GM18526 (cell line): ENCODE measurements around the gene THRA.

Source experiments
- POLR2A ChIP-seq: IDR thresholded peaks from 3 replicates; pipeline ENCODE4 v1.6.1; 2011; ENCODE audit not compliant: insufficient read length; ENCODE audit errors: extremely low read depth

THRA gene

DNA sequence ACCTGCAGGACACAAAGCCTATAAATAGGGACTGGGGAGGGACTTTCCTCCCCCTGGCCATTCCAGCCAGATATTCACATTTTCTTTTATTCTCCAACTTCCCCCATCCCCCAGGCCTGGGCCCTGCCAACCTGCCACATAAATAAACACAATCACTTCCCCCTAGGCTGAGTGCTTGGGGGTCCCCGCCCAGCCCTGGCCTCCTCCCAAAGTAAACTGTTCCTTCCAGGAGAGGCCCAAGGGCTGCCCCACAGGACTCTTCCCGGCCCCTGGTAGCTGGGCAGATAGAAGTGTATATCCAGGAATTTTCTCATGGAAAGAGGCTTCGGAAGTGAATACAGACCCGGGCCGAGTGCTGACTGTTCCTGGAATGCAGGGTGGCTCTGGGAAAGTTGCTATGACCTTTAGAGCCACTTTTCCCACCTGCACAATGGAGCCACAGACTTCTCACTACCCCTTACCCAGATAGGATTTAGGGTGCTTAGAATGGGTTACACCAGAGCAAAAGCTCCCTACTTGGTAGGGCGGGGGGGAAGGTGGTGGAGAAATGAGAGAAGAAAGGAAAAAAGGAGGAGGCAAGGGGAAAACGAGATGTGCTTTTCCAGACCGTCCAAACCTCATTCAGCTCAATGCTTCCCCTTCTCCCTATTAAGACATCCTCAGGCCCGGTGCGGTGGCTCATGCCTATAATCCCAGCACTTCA, 39.0 kb upstream of the THRA start:
- TF ChIP-seq POLR2A: no peak

DNA sequence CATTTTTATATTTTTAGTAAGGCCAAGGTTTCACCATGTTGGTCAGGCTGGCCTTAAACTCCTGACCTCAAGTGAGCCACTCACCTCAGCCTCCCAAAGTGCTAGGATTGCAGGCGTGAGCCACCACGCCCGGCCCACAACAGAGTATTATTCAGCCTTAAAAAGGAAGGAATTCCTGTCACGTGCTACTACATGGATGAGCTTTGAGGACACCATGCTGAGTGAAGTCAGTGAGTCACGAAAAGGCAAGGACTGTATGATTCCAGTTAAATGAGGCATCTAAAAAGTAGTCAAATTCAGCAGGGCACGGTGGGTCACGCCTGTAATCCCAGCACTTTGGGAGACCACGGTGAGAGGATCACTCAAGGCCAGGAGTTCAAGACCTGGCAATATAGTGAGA, 37.9 kb upstream of the THRA start:
- TF ChIP-seq POLR2A: no peak

DNA sequence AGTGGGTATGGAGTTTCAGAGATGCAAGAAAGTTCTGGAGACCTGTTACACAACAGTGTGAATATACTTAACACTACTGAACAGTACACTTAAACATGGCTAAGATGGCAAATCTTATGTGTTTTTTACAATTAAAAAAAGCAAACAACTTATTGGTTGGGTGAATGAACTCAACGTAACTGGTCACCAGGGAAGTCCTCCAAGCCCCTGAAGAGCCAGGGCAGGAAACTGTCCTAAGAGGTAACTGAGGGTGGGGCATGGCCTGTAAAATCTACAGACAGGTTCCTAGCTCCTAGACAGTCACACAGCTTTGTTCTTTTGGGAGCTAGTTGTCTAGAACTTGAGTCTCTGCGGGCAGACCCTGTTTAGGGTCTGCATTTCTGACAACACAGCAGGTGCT, 37.2 kb upstream of the THRA start:
- no peak for TF ChIP-seq POLR2A

GRCh38 chr17:40025991-40026815, 36.6 kb upstream of the THRA start:
- no peak for TF ChIP-seq POLR2A

DNA sequence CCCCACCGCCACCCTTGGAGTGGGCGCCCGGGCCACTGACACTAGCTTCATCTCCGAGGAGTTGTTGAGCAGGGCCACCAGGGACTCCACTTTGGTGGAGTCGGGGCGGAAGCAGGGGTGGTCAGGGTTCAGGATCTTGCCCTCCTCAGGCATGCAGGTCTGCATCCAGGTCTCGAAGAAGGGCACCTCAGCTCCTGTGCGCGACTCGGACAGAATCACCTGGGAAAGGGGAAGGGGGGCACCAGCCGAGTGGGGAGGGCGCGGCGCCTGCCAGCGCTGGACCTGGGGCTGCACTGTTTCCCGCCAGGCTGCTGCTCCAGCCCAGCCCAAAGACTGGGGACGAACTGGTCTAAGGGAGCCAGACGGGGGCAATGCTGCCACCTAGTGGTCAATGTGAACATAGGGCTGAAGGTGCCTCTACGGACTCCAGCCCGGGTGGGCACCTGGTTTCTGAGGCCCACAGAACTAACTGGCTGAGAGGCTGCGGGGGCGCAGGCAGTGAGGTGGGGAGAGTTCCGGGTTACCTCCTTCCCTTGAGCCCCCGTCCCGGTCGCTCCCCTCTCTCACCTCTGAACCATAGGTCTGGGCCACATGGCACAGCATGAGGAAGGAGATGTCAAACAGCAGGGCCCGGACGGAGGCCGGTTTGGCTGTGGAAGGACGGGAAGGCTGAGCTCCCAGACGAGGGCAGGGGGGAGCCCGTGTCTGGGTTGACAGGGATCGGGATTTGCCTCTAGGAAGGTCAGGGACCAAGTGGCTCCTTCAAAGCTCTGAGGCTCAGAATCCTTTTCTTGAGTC, 35.8 kb upstream of the THRA start:
- TF ChIP-seq POLR2A: no peak

- TF ChIP-seq POLR2A: no peak
Observed at GRCh38 chr17:40027614-40028012, 35.2 kb upstream of the THRA start.

DNA sequence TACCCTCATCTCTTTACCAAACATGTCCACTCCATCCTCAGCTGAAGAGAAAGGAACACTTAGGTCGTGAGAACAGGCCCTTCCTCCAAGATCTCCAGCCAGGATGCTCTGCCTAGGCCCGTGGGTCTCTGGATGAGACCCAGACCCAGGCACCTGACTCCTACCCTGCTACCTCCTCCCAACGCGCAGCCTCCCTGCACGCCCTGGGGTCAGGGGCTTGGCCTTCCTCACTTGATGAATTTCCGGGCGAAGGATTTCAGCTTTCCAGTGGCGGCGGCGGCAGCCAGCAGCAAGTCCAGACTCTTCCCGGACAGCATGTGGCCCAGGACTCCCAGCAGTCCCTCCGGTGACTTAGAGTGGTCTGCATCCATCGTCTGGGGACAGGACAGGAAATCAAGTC, 34.2 kb upstream of the THRA start:
- TF ChIP-seq POLR2A: no peak

GRCh38 chr17:40031706-40032105, 31.1 kb upstream of the THRA start:
- no peak for TF ChIP-seq POLR2A

DNA sequence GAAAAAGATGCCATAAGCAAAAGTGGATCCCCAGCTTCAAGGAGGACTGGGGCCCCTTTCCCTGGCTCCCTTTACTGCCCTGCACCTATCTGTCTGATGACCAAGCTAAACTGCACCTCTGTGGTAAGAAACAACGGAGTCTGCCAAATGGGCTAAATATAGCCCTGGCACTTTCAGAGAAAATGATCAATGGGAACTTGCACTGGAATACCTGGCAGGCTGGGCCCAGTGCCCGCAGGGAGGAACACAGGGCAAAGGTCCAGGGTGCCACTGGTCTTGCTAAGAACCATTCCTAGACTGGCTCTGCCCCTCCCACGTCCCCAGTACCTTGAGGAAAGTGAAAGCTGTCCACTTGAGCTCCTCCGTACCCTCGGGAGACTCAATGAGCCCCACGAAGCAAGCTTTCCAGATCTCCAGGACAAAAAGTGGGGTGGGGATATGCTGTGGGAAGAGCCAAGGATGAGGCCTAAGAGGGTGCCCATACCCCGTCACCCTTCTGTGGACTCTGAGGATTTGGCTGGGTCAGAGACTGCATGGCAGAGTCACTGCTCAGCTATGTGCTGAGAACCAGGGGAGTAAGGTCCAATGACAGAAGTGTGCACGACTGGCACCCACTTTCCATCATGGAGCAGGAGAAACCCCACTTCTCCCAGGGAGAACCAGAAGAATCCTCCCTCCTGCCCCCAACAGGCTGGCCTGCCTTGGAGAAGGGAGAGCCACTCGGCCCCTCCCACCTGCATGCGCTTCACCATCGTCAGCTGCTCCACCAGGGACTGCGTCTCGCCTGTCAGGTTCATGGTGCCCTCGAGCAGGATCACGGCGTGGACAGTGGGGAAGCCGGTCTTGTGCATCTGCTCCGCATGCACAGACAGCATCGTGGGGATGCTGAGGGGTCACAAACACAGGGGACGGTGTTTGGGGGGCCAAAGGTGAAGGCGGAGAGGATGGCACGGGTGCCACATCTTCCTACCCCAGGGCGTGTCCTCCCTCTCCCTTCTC, 30.1 kb upstream of the THRA start:
- TF ChIP-seq POLR2A: no peak

DNA sequence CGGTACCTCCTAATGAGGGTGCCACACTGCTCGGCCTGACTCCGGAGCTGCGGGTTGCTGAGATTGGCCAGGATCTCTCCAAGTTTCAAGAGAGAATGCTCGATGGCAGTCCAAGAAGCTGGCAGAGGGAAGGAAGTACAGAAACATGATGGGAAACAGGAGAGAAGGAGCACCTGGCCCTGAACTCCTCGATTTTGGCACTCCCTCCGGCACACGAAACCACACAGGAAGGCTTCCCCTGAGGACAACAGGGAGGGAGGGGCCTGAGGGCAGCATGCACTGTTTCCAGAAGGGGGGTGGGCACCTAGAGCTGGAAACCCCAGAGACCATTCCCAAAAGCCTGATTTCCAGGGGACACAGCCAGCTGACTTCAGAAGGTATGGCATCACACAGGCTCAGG, 29.4 kb upstream of the THRA start:
- no peak for TF ChIP-seq POLR2A

- no peak for TF ChIP-seq POLR2A
Observed at GRCh38 chr17:40034426-40035161, 28.2 kb upstream of the THRA start.

DNA sequence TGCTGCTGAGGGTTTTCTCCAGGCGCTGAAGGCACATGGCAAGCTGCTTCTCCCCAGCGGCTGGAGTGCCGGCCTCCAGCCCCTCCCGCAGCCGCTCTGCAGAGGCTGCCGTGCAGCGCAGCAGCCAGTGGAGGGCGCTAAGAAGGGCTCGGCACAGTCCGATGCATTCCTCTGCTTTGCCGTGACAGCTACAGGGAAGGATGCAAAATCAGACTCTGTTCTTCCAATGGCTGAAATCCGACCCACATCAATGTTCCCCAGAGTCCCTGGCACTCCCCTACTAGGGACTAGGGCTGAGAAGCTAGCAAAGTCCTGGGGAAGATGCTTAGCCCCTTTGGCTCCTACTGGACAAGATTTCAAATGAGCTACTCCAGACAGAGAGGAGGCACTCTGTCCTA, 27.6 kb upstream of the THRA start:
- TF ChIP-seq POLR2A: no peak

GRCh38 chr17:40038882-40039513, 23.8 kb upstream of the THRA start:
- no peak for TF ChIP-seq POLR2A

DNA sequence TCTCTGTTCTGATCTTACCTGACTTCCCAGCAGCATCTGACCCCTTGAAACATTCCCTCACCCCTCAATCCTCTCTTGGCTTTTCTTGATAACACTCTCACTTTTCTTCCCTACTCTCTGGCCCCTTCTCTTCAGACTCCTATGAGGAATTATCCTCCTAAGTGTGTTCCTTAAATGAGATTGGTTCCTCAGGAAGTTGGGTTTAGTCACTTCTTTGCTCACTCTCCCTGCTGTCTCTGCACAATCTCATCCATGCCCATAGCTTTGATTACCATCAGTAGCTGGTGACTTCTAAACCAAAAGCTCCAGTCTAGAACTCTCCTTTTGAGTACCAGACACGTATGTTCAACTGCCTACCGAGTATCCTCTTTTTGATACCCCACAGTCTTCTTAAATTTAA, 21.6 kb upstream of the THRA start:
- TF ChIP-seq POLR2A: no peak
